Fibroblast of pulmonary artery (primary cell): ENCODE results near the gene SRPK2.
A peak's percentile ranks its signal among the peaks of the same experiment; 100 is the strongest.
"Not testable (repeated sequence)": the region's sequence is repeated elsewhere in the genome, so short reads cannot be mapped to it uniquely, and the experiment has no call there.

ENCODE experiments used
- DNase-seq: peaks from one replicate; pipeline ENCODE4 v3.0.0-alpha.2; 2010; ENCODE audit warnings: low read depth
- H3K4me3 ChIP-seq: replicated peaks from 2 replicates; pipeline ENCODE4 v1.5.1; 2011; ENCODE audit warnings: low read depth, mild to moderate bottlenecking, control low read depth, low read length, moderate library complexity
- CTCF ChIP-seq: IDR thresholded peaks from 2 replicates; pipeline ENCODE4 v1.5.1; 2011; ENCODE audit warnings: mild to moderate bottlenecking, control low read depth, low read length, inconsistent platforms; ENCODE audit errors: missing control alignments

SRPK2 gene

GRCh38 chr7:105353752-105354328 lies 34.9 kb downstream of the SRPK2 start:
- TF ChIP-seq CTCF: no peak
- H3K4me3 ChIP-seq: no peak overlapping the region
- DNase-seq: peak; percentile 71

GRCh38 chr7:105352901-105353668 lies 35.6 kb downstream of the SRPK2 start:
- no peak overlapping the region for H3K4me3 ChIP-seq
- TF ChIP-seq CTCF: no peak
- DNase-seq: no peak

GRCh38 chr7:105352018-105352612 lies 36.6 kb downstream of the SRPK2 start:
- TF ChIP-seq CTCF: no peak
- peak overlapping the region; percentile 19 for H3K4me3 ChIP-seq
- DNase-seq: peak; percentile 95

GRCh38 chr7:105350906-105351305 lies 37.8 kb downstream of the SRPK2 start:
- no peak for DNase-seq
- TF ChIP-seq CTCF: no peak
- H3K4me3 ChIP-seq: no peak overlapping the region

GRCh38 chr7:105348177-105348576 lies 40.5 kb downstream of the SRPK2 start:
- not testable (repeated sequence) for DNase-seq, H3K4me3 ChIP-seq

GRCh38 chr7:105346593-105347322 lies 42.0 kb downstream of the SRPK2 start:
- no peak for DNase-seq
- H3K4me3 ChIP-seq: no peak overlapping the region
- TF ChIP-seq CTCF: no peak

- no peak for TF ChIP-seq CTCF
- no peak for DNase-seq
- H3K4me3 ChIP-seq: no peak overlapping the region
Observed at GRCh38 chr7:105346138-105346537, 42.6 kb downstream of the SRPK2 start.
